Panc1 (cell line): ENCODE measurements around the gene EXOSC7. TPM values are rescaled to one million over a fixed set of nuclear protein-coding genes. Genes with fewer than 3 reads are reported as not detected.

Source experiments
- ATAC-seq: fragments of 200-7000 bp; cut with Tn5 transposase; 2 replicates; pipeline ENCODE4 v1.9.1; 2020; ENCODE audit warnings: mild to moderate bottlenecking, moderate library complexity
- BruUV-seq: library from RNA; stranded (reverse); fragments of 400-500 nt; replicated peaks from 2 replicates; lab custom pipeline; 2021; lab: Mats Ljungman, UMichigan
- CTCF ChIA-PET: fragments of 300-600 bp; sonication (Branson Sonifier 250); formaldehyde crosslinking; loops from one replicate; lab custom pipeline; 2022; ENCODE audit warnings: antibody characterized with exemption; lab: Charles Lee
- POLR2A ChIA-PET: fragments of 300-600 bp; sonication (Branson Sonifier 250); formaldehyde crosslinking; loops from one replicate; lab custom pipeline; 2022; ENCODE audit warnings: antibody characterized with exemption; lab: Charles Lee
- DNase-seq: peaks from one replicate; pipeline ENCODE4 v3.0.0-alpha.2; 2010; ENCODE audit warnings: low read depth, low spot score
- H3K27ac ChIP-seq: 2 replicates; pipeline ENCODE4 v1.5.1; 2011; ENCODE audit warnings: mild to moderate bottlenecking, low read length, inconsistent platforms
- H3K27me3 ChIP-seq: fragments of 200-500 bp; sonication (Bioruptor generic); 2 replicates; pipeline ENCODE4 v1.6.0; 2014; ENCODE audit warnings: low read length, inconsistent platforms; ENCODE audit not compliant: control insufficient read depth, insufficient read depth
- H3K36me3 ChIP-seq: fragments of 200-500 bp; sonication (Bioruptor generic); 2 replicates; pipeline ENCODE4 v1.5.1; 2014; ENCODE audit warnings: inconsistent platforms, mild to moderate bottlenecking, low read length, moderate library complexity; ENCODE audit not compliant: control insufficient read depth, insufficient read depth
- H3K4me1 ChIP-seq: 2 replicates; pipeline ENCODE4 v1.5.1; 2011; ENCODE audit warnings: inconsistent platforms, mild to moderate bottlenecking, low read length, moderate library complexity; ENCODE audit not compliant: control insufficient read depth, insufficient read depth
- H3K4me3 ChIP-seq, 2 experiments: 2 replicates each; pipeline ENCODE4 v1.5.1; 2011 to 2012; ENCODE audit warnings: low read depth in 2 of 2, low read length in 2 of 2, mild to moderate bottlenecking in 2 of 2, inconsistent platforms in 1 of 2, moderate library complexity in 1 of 2
- H3K9me3 ChIP-seq: fragments of 200-500 bp; sonication (Bioruptor generic); 2 replicates; pipeline ENCODE4 v1.5.1; 2014; ENCODE audit warnings: low read depth, mild to moderate bottlenecking, inconsistent platforms, low read length, moderate library complexity; ENCODE audit not compliant: control insufficient read depth, insufficient read depth
- POLR2AphosphoS5 ChIP-seq: IDR thresholded peaks from 2 replicates; pipeline ENCODE4 v1.6.1; 2012; ENCODE audit warnings: mild to moderate bottlenecking, low read depth, low read length, moderate library complexity
- SIN3A ChIP-seq: IDR thresholded peaks from 2 replicates; pipeline ENCODE4 v1.6.1; 2012; ENCODE audit warnings: low read depth, mild to moderate bottlenecking, low read length, moderate library complexity, borderline replicate concordance; ENCODE audit not compliant: insufficient read depth
- TCF7L2 ChIP-seq: IDR thresholded peaks from 2 replicates; pipeline ENCODE4 v1.6.1; 2011; ENCODE audit warnings: mild to moderate bottlenecking, low read depth, low read length, inconsistent platforms
- in situ Hi-C: cut with HindIII; loops from 2 replicates; pipeline ENCODE4 v1.10.0; 2016; ENCODE audit warnings: low sequenced_read_pairs, low pct_unique_long_range_greater_than_20kb
- intact Hi-C: fragments of 100-400 bp; cut with micrococcal nuclease; formaldehyde crosslinking; loops from one replicate; pipeline ENCODE4 v1.10.0; 2022; ENCODE audit not compliant: unreplicated experiment
- total RNA-seq: library from RNA; stranded (reverse); gene quantifications from one replicate; pipeline ENCODE4 v1.2.1, GENCODE V29; 2021; ENCODE audit not compliant: unreplicated experiment
- TF ChIP-seq, protein P1 (sequence below), 2 experiments: IDR thresholded peaks; 2 replicates each; pipeline ENCODE4 v1.6.1; 2011 to 2012; ENCODE audit warnings: low read depth in 2 of 2, control low read depth in 1 of 2, low read length in 1 of 2, mild to moderate bottlenecking in 1 of 2, moderate library complexity in 1 of 2; ENCODE audit not compliant: insufficient read depth in 1 of 2
- TF ChIP-seq, protein P2 (sequence below): fragments of 450-650 bp; IDR thresholded peaks from 2 replicates; pipeline ENCODE4 v1.5.1; 2017; ENCODE audit warnings: mild to moderate bottlenecking

EXOSC7 gene
- total RNA-seq, 1 experiment from 2014 or later, result 38.4 TPM

DNA sequence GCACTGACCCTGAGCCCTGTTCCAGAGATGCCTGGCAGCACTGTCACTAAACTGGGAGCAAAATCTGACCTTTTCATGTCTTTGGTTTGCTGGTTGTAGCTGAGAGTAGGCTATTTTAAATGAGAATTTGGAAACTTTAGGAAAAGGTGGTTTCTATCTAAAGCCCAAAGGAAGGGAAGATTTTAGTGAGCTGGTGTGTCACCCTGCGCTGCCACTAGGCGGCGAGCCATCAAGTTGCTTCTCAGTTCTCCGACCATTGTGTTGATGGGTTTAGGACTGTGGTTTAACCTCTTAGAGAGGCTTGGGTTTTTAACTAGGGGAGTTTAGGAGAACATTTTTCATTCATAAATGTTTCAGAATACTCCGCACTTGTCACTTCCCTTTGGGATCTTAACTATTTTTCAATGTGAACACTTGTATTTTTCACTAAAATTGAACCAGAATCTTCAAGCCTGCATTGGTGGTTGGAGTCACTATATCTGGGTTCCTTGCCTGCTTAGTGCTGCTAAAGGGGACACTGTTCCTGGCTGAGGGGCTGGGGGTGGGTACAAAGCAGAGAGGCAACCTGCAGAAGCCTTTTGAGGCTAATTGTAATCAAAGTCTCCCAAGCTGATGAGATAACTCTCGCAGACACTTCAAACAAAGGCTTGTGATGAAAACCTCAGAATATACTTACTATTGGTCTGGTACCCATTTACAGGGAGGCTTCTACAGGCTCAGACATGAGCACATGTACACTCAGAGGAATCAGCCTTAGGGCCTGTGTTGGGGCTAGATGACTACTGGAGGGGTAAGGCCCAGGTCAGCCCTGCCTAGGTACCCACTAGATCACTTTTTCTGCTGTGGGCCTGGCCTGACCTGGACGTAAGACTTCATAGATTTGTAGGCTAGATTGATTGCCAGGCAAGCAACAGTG lies 16.8 kb downstream of the EXOSC7 start:
- Histone ChIP-seq H3K4me3 (no peak overlapping the region), H3K36me3 (no peaks in the 10 kb centered on the region), H3K9me3 (no peaks in the 10 kb centered on the region), H3K4me1 (no peaks in the 10 kb centered on the region; the same call in 1 of the 2 replicates), H3K27ac (no peak overlapping the region), H3K27me3 (no peaks in the 10 kb centered on the region)
- ATAC-seq, result 0 out of 2 replicates have a peak, but pooled peaks have one; percentile 48
- no peak for DNase-seq
- ChIA-PET CTCF (interaction anchor here (0.5 kb wide), 1 partner anchor 1677 kb away, joined by 3 read pairs; no protein-coding TSS in a partner anchor), POLR2A (no interaction called here)
- TF ChIP-seq, protein P1, sequence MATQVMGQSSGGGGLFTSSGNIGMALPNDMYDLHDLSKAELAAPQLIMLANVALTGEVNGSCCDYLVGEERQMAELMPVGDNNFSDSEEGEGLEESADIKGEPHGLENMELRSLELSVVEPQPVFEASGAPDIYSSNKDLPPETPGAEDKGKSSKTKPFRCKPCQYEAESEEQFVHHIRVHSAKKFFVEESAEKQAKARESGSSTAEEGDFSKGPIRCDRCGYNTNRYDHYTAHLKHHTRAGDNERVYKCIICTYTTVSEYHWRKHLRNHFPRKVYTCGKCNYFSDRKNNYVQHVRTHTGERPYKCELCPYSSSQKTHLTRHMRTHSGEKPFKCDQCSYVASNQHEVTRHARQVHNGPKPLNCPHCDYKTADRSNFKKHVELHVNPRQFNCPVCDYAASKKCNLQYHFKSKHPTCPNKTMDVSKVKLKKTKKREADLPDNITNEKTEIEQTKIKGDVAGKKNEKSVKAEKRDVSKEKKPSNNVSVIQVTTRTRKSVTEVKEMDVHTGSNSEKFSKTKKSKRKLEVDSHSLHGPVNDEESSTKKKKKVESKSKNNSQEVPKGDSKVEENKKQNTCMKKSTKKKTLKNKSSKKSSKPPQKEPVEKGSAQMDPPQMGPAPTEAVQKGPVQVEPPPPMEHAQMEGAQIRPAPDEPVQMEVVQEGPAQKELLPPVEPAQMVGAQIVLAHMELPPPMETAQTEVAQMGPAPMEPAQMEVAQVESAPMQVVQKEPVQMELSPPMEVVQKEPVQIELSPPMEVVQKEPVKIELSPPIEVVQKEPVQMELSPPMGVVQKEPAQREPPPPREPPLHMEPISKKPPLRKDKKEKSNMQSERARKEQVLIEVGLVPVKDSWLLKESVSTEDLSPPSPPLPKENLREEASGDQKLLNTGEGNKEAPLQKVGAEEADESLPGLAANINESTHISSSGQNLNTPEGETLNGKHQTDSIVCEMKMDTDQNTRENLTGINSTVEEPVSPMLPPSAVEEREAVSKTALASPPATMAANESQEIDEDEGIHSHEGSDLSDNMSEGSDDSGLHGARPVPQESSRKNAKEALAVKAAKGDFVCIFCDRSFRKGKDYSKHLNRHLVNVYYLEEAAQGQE (IDR thresholded peaks at IDR 0.05; ENCODE audit: insufficient read depth in 1 of 2, low read depth in 2 of 2, low read length in 1 of 2), result no peak
- TF ChIP-seq TCF7L2 (no peak), SIN3A (no peak), POLR2AphosphoS5 (no peak)
- TF ChIP-seq, protein P2, sequence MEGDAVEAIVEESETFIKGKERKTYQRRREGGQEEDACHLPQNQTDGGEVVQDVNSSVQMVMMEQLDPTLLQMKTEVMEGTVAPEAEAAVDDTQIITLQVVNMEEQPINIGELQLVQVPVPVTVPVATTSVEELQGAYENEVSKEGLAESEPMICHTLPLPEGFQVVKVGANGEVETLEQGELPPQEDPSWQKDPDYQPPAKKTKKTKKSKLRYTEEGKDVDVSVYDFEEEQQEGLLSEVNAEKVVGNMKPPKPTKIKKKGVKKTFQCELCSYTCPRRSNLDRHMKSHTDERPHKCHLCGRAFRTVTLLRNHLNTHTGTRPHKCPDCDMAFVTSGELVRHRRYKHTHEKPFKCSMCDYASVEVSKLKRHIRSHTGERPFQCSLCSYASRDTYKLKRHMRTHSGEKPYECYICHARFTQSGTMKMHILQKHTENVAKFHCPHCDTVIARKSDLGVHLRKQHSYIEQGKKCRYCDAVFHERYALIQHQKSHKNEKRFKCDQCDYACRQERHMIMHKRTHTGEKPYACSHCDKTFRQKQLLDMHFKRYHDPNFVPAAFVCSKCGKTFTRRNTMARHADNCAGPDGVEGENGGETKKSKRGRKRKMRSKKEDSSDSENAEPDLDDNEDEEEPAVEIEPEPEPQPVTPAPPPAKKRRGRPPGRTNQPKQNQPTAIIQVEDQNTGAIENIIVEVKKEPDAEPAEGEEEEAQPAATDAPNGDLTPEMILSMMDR, result peak; percentile 82
- intact Hi-C loops (no loop called here), in situ Hi-C loops (no loop called here)
- BruUV-seq, result no TSS peak

DNA sequence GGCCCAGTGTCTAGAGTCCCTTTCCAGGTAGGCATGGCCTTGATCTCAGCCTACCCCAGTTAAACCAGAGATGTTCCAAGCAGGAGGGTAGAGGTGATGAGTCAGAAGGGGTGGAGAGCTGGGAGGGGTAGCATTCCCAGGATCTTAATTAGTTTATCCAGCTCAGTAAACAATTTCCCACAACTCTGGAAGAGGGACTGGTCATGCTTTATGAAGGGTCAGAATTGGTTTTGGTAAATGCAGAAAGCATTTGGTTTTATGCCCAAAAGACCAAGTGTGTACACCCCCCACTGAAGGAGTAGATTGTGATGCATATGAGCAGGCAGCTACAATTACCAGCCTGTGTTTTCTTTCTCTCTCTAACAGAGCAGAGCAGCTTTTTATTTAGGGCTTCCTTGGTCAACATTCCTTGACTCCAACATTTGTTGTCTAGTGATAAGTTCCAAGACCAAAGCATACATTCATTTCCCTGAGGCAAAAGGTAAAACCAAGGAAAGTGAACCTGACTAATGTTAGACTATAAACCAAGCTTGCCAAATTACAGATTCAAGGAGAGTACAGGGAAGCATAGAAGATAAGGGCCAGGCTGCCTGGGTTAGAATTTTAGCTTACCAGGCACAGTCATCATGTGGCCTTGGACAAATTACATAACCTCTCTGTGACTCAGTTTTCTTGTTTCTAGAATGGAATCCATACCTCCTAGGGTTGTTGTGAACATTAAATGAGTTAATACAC lies 17.6 kb downstream of the EXOSC7 start:
- CTCF ChIA-PET, result interaction anchor here (0.5 kb wide), 1 partner anchor 1677 kb away, joined by 3 read pairs; no protein-coding TSS in a partner anchor
- DNase-seq, result no peak
- intact Hi-C loops (no loop called here), in situ Hi-C loops (no loop called here)
- TF ChIP-seq, protein P1 (IDR thresholded peaks at IDR 0.05; ENCODE audit: insufficient read depth in 1 of 2, low read depth in 2 of 2, low read length in 1 of 2), result no peak
- TF ChIP-seq TCF7L2 (no peak), SIN3A (no peak), POLR2AphosphoS5 (no peak)
- TF ChIP-seq, protein P2, result no peak
- Histone ChIP-seq H3K4me1 (no peaks in the 10 kb centered on the region; the same call in 1 of the 2 replicates), H3K9me3 (no peaks in the 10 kb centered on the region), H3K36me3 (0 out of 2 replicates have a peak, but pooled peaks cover 2% of the 10 kb centered on the region), H3K4me3 (no peak overlapping the region), H3K27me3 (no peaks in the 10 kb centered on the region), H3K27ac (no peak overlapping the region)
- POLR2A ChIA-PET, result interaction anchor here (0.6 kb wide), 1 partner anchor 375 kb away, joined by 6 read pairs; no protein-coding TSS in a partner anchor
- BruUV-seq, result no TSS peak
- ATAC-seq, result peak; percentile 58; the same call in 1 of the 2 replicates
